Bronchus fibroblast of lung (primary cell): ENCODE results near the gene XYLT1. TPM values are rescaled to one million over a fixed set of nuclear protein-coding genes. Genes with fewer than 3 reads are reported as not detected.

Experiments used
- total RNA-seq: library from RNA; depleted of rRNA; stranded (reverse); fragments of >200 nt; gene quantifications from 2 replicates; pipeline ENCODE4 v1.2.3, GENCODE V29; 2015

The XYLT1 gene
- total RNA-seq = 4.2 and 5.0 TPM in 2 replicates

GRCh38 chr16:17470908-17471718 is at the start of gene XYLT1:
XYLT1 (minus strand) TSS chr16:17470960; CDS start chr16:17470796, 164 bp downstream.

